HG03457 (cell line): Measurements from ENCODE around the gene HOMER2.
A peak's percentile ranks its signal among the peaks of the same experiment; 100 is the strongest.

Experiments used
- ATAC-seq: cut with Tn5 transposase; IDR thresholded peaks from one replicate; pipeline ENCODE4 v1.9.1; 2021; ENCODE audit warnings: moderate number of reproducible peaks; ENCODE audit not compliant: unreplicated experiment

The HOMER2 gene

DNA sequence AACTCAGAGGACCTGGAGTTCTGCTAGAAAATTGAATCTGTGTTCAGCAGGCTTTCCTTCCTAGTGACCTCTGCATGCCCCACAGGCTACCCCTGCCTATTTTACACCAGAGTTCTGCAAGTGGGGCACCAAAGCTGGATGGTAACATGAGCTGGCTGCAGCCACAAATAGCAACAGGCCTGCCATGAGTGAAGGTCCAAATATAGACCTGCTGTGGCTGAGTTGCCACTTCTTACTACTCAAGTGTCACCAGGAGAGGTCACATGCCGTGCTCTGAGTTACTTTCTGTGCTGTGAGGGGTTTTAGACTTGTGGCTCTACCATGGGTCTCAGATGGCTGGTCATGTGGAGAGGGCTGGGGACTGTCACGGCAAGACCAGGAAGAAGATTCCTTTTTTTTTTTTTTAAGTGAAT, 146.5 kb downstream of the HOMER2 start, which contains the start of gene FSD2:
TSS of gene FSD2 (minus strand) at position 76 of the 413 bp plus-strand sequence. CDS start 18,679 bp downstream, outside the sequence.
- ATAC-seq, result peak; percentile 47

DNA sequence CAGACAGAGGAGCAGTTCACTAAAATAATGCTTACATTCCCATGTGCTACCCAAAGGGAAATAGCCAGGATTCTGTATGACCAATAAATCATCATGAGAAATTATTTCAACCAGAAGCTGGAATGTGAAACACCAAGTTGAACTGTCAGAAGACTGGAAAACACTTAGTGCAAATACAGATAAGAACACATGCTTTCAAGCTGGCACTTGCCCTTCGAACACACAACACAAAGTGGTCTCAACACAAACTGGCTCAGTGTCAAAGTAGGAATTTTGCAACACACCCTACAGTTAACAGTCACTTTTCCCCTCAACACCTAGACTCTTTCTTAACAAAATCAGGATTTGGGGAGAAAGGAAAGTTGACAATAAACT, 148.0 kb downstream of the HOMER2 start:
- no peak for ATAC-seq

DNA sequence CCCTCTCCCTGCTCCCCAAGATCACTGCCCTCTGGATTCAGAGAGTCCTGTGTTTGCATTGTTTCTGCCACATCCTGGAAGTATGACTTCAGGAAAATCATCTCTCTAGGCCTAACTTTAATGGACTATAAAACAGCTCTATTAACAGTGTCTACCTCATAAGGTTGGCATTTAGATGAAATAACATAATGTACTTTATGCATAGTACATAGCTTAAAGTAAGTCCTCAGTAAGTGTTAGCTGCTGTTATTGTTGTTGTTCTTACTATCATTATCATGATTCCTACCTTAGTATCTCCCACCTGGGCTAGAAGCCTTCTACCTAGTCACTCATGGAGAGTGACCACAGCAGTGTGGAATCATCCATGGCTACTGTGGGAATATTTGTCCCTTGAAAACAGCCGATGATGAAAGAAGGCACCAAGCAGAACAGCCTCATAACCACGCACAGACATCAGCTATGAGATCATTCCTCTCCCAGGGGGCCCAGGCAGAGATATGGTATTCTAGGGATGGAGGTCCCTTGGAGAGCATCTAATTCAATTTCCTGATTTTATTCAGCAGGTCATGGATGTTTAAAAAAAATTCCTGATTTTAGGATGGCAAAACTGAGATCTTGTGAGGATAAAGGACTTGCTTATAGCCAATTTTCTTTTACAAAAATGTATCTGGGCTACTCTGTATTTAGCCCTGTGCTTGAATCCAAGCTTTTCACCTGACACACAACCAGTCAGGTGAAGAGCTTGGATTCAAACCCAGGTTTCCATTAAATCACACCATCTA, 148.5 kb downstream of the HOMER2 start:
- ATAC-seq, result no peak

DNA sequence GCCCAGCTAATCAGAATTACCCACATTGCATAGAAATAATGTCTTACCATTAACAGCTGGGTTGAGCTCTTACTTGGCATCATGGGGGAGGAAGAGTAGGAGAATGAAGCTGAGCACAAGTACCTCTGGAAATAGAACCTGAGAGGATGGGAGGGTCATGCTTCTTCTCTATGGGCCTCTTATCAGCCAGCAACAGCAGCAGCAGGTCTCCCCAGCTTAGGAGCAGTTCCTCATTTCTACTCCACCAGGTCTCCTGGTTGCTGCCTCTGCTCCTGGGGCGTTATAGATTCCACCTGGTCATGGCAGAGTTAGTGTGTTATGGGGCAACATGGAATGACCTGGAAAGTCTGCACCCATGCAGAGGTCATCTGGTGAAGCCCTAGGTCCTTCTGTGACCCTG, 150.0 kb downstream of the HOMER2 start:
- no peak for ATAC-seq

DNA sequence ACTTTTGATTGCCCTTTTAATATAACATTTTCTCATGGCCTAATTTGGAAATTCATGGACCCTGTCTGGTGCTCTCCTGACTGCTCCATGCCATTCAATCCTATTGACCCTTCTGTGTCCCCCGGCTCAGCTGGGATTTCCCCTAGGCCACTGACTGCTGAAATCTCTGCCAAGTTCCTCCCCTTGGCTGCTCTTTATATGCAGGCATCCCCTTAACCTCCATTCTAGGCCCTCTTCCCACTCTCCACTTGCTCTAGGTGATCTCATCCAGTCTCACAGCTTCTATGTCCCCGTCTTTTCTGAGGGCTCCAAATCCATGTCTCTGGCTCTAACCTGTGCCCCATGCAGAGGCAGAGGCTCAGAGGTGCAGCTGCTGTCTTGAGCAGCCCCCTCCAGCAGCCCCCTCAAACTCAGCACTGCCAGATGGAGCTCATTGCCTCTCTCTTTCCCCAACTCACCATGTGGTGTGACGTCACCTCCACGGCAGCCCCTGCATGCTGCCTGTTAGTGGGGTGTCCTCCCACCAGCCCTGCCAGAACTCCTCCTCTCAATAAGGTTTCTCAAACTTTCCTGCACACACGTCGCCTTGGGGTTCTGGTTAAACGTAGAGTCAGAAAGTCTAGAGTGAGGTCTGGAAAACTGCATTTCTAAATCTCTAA, 153.2 kb downstream of the HOMER2 start:
- ATAC-seq, result no peak
